ENCODE results near the gene ZFP3. TPM values are rescaled to one million over a fixed set of nuclear protein-coding genes. Genes with fewer than 3 reads are reported as not detected.

The ZFP3 gene
- total and polyA plus RNA-seq, 11 donors = 4.0 to 14.5 (median 9.3) TPM

- H3K4me3 ChIP-seq = no peak overlapping the region
- DNase-seq (no peak), ATAC-seq (no peak)
- H3K27me3 ChIP-seq = no peaks in the 10 kb centered on the region
- H3K36me3 ChIP-seq = no peaks in the 10 kb centered on the region
- TF ChIP-seq POLR2A (IDR thresholded peaks at IDR 0.05) (no peak), CTCF (IDR thresholded peaks at IDR 0.05) (no peak)
- H3K9me3 ChIP-seq = no peaks in the 10 kb centered on the region
- peaks cover 0 to 12% (median 8%) of the 10 kb centered on the region in 12 donors for H3K4me1 ChIP-seq
- 47 to 77% (median 68%) methylated on average over 2 of the region's 2 CpGs for WGBS, 4 donors
- intact Hi-C loops (cut with DNase I) = no loop called here
- H3K27ac ChIP-seq = no peak overlapping the region
Measured at GRCh38 chr17:5047446-5047845, 30.8 kb upstream of the ZFP3 start.

- intact Hi-C loops (cut with DNase I) = no loop called here
Measured at GRCh38 chr17:5049314-5049841, 28.9 kb upstream of the ZFP3 start.

GRCh38 chr17:5050278-5050677 lies 28.0 kb upstream of the ZFP3 start:
- WGBS, 4 donors = 69 to 80% (median 73%) methylated on average over 9 of the region's 9 CpGs
- intact Hi-C loops (cut with DNase I) = no loop called here
- Histone ChIP-seq H3K4me3 (no peak overlapping the region), H3K9me3 (no peaks in the 10 kb centered on the region), H3K27me3 (no peaks in the 10 kb centered on the region), H3K27ac (peak overlapping the region in 5 of 12 donors; percentile 59 to 78 (median 73)), H3K36me3 (no peaks in the 10 kb centered on the region), H3K4me1 (peaks cover 0 to 12% (median 8%) of the 10 kb centered on the region in 12 donors)
- no peak for DNase-seq
- ATAC-seq = no peak
- TF ChIP-seq POLR2A (IDR thresholded peaks at IDR 0.05) (no peak), CTCF (IDR thresholded peaks at IDR 0.05) (no peak)

More at GRCh38 chr17:5049314-5049841, 28.9 kb upstream of the ZFP3 start:
- TF ChIP-seq CTCF (IDR thresholded peaks at IDR 0.05) (no peak), POLR2A (IDR thresholded peaks at IDR 0.05) (no peak)
- H3K4me3 ChIP-seq = no peak overlapping the region
- H3K27me3 ChIP-seq = no peaks in the 10 kb centered on the region
- peaks cover 0 to 12% (median 8%) of the 10 kb centered on the region in 12 donors for H3K4me1 ChIP-seq
- ATAC-seq = no peak
- 43 to 57% (median 51%) methylated on average over 5 of the region's 5 CpGs for WGBS, 4 donors
- no peaks in the 10 kb centered on the region for H3K36me3 ChIP-seq
- DNase-seq = no peak
- H3K27ac ChIP-seq = peak overlapping the region in 11 of 12 donors; percentile 34 to 80 (median 65)
- H3K9me3 ChIP-seq = no peaks in the 10 kb centered on the region

GRCh38 chr17:5055543-5055942 lies 22.7 kb upstream of the ZFP3 start:
- H3K36me3 ChIP-seq = no peaks in the 10 kb centered on the region
- ATAC-seq (no peak), DNase-seq (no peak)
- 88 to 93% (median 91%) methylated on average over 9 to 10 of the region's 10 CpGs for WGBS, 4 donors
- no peaks in the 10 kb centered on the region for H3K9me3 ChIP-seq
- intact Hi-C loops (cut with DNase I) = no loop called here
- no peaks in the 10 kb centered on the region for H3K4me1 ChIP-seq
- TF ChIP-seq CTCF (IDR thresholded peaks at IDR 0.05) (no peak), POLR2A (IDR thresholded peaks at IDR 0.05) (no peak)
- no peak overlapping the region for H3K27ac ChIP-seq
- no peak overlapping the region for H3K4me3 ChIP-seq
- H3K27me3 ChIP-seq = peaks cover 0 to 3% (median 0%) of the 10 kb centered on the region in 9 donors

Measured in heart left ventricle (tissue), 16 donors.